ENCODE results near the gene LMO1.

Gene LMO1

DNA sequence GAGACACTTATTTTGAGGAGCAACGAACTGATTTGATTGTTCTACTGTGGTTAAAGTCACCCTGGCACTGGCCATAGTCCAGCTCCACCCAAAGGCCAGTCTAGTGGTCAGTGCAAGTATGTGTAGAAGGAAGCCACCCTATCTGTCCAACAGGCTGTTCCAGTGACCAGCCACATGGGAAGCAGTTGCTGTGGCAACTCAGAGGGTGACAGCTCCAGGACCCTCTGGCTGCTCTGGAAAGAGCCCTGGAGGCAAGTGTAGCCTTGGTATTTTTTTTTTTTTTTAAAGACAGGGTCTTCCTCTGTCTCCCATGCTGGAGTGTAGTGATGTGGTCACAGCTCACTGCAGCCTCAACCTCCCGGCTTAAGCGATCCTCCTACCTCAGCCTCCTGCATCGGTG is 27.8 kb downstream of the LMO1 start:
- ATAC-seq: no peak
- TF ChIP-seq ISL1 (CRISPR knock-in tag; IDR thresholded peaks at IDR 0.05) (no peak), BACH2 (CRISPR knock-in tag; IDR thresholded peaks at IDR 0.05; ENCODE audit: borderline replicate concordance) (no peak), RARB (CRISPR knock-in tag; IDR thresholded peaks at IDR 0.05) (no peak), ZC3H10 (CRISPR knock-in tag; IDR thresholded peaks at IDR 0.05) (no peak), OSR1 (CRISPR knock-in tag; IDR thresholded peaks at IDR 0.05) (no peak), SNAI2 (CRISPR knock-in tag; IDR thresholded peaks at IDR 0.05) (no peak), ARNTL (CRISPR knock-in tag; IDR thresholded peaks at IDR 0.05; ENCODE audit: borderline replicate concordance, low read depth) (no peak), ZFP3 (CRISPR knock-in tag; IDR thresholded peaks at IDR 0.05) (no peak), PPARA (CRISPR knock-in tag; IDR thresholded peaks at IDR 0.05; ENCODE audit: borderline replicate concordance) (no peak), CSDC2 (CRISPR knock-in tag; IDR thresholded peaks at IDR 0.05) (no peak), ZNF8 (CRISPR knock-in tag; IDR thresholded peaks at IDR 0.05) (no peak), GLIS3 (CRISPR knock-in tag; IDR thresholded peaks at IDR 0.05) (no peak), TCF4 (CRISPR knock-in tag; IDR thresholded peaks at IDR 0.05; ENCODE audit: borderline replicate concordance) (no peak), ESRRG (CRISPR knock-in tag; IDR thresholded peaks at IDR 0.05) (no peak), ZNF70 (CRISPR knock-in tag; IDR thresholded peaks at IDR 0.05) (no peak)
- TF ChIP-seq, protein P1, sequence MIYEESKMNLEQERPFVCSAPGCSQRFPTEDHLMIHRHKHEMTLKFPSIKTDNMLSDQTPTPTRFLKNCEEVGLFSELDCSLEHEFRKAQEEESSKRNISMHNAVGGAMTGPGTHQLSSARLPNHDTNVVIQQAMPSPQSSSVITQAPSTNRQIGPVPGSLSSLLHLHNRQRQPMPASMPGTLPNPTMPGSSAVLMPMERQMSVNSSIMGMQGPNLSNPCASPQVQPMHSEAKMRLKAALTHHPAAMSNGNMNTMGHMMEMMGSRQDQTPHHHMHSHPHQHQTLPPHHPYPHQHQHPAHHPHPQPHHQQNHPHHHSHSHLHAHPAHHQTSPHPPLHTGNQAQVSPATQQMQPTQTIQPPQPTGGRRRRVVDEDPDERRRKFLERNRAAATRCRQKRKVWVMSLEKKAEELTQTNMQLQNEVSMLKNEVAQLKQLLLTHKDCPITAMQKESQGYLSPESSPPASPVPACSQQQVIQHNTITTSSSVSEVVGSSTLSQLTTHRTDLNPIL (CRISPR knock-in tag; IDR thresholded peaks at IDR 0.05; ENCODE audit: low read depth): no peak
- TF ChIP-seq, protein P2, sequence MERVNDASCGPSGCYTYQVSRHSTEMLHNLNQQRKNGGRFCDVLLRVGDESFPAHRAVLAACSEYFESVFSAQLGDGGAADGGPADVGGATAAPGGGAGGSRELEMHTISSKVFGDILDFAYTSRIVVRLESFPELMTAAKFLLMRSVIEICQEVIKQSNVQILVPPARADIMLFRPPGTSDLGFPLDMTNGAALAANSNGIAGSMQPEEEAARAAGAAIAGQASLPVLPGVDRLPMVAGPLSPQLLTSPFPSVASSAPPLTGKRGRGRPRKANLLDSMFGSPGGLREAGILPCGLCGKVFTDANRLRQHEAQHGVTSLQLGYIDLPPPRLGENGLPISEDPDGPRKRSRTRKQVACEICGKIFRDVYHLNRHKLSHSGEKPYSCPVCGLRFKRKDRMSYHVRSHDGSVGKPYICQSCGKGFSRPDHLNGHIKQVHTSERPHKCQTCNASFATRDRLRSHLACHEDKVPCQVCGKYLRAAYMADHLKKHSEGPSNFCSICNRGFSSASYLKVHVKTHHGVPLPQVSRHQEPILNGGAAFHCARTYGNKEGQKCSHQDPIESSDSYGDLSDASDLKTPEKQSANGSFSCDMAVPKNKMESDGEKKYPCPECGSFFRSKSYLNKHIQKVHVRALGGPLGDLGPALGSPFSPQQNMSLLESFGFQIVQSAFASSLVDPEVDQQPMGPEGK (CRISPR knock-in tag; IDR thresholded peaks at IDR 0.05; ENCODE audit: borderline replicate concordance): no peak
- TF ChIP-seq, protein P3, sequence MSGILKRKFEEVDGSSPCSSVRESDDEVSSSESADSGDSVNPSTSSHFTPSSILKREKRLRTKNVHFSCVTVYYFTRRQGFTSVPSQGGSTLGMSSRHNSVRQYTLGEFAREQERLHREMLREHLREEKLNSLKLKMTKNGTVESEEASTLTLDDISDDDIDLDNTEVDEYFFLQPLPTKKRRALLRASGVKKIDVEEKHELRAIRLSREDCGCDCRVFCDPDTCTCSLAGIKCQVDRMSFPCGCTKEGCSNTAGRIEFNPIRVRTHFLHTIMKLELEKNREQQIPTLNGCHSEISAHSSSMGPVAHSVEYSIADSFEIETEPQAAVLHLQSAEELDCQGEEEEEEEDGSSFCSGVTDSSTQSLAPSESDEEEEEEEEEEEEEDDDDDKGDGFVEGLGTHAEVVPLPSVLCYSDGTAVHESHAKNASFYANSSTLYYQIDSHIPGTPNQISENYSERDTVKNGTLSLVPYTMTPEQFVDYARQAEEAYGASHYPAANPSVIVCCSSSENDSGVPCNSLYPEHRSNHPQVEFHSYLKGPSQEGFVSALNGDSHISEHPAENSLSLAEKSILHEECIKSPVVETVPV (CRISPR knock-in tag; IDR thresholded peaks at IDR 0.05): no peak
- TF ChIP-seq, protein P4, sequence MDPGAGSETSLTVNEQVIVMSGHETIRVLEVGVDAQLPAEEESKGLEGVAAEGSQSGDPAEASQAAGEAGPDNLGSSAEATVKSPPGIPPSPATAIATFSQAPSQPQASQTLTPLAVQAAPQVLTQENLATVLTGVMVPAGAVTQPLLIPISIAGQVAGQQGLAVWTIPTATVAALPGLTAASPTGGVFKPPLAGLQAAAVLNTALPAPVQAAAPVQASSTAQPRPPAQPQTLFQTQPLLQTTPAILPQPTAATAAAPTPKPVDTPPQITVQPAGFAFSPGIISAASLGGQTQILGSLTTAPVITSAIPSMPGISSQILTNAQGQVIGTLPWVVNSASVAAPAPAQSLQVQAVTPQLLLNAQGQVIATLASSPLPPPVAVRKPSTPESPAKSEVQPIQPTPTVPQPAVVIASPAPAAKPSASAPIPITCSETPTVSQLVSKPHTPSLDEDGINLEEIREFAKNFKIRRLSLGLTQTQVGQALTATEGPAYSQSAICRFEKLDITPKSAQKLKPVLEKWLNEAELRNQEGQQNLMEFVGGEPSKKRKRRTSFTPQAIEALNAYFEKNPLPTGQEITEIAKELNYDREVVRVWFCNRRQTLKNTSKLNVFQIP (CRISPR knock-in tag; IDR thresholded peaks at IDR 0.05; ENCODE audit: borderline replicate concordance, low read depth): no peak
- TF ChIP-seq, protein P5, sequence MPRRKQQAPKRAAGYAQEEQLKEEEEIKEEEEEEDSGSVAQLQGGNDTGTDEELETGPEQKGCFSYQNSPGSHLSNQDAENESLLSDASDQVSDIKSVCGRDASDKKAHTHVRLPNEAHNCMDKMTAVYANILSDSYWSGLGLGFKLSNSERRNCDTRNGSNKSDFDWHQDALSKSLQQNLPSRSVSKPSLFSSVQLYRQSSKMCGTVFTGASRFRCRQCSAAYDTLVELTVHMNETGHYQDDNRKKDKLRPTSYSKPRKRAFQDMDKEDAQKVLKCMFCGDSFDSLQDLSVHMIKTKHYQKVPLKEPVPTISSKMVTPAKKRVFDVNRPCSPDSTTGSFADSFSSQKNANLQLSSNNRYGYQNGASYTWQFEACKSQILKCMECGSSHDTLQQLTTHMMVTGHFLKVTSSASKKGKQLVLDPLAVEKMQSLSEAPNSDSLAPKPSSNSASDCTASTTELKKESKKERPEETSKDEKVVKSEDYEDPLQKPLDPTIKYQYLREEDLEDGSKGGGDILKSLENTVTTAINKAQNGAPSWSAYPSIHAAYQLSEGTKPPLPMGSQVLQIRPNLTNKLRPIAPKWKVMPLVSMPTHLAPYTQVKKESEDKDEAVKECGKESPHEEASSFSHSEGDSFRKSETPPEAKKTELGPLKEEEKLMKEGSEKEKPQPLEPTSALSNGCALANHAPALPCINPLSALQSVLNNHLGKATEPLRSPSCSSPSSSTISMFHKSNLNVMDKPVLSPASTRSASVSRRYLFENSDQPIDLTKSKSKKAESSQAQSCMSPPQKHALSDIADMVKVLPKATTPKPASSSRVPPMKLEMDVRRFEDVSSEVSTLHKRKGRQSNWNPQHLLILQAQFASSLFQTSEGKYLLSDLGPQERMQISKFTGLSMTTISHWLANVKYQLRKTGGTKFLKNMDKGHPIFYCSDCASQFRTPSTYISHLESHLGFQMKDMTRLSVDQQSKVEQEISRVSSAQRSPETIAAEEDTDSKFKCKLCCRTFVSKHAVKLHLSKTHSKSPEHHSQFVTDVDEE (CRISPR knock-in tag; IDR thresholded peaks at IDR 0.05): no peak

DNA sequence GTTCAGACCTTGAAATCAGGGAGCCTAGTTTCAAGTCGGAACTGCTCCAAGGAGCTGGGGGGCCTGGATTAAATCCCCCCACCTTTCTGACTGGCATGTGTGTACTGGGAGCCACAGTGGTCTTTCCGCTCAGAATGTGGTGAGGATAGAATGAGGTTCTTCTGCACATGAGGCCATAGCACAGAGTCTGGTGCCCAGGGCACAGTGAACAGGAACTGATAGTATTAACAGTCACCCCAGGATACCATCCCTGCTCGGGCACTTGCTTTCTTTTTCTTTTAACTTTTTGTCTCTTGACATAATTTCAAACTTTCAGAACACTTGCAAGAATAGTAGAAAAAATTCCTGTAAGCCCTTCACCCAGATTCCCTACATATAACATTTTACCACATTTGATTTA is 28.8 kb downstream of the LMO1 start:
- ATAC-seq: no peak
- TF ChIP-seq BACH2 (CRISPR knock-in tag; IDR thresholded peaks at IDR 0.05; ENCODE audit: borderline replicate concordance): no peak
- no peak for TF ChIP-seq ESRRG (CRISPR knock-in tag; IDR thresholded peaks at IDR 0.05)
- no peak for TF ChIP-seq OSR1 (CRISPR knock-in tag; IDR thresholded peaks at IDR 0.05)
- TF ChIP-seq, protein P2 (CRISPR knock-in tag; IDR thresholded peaks at IDR 0.05; ENCODE audit: borderline replicate concordance): no peak
- TF ChIP-seq ZNF565 (CRISPR knock-in tag; conservative IDR thresholded peaks at IDR 0.05; ENCODE audit: low read depth): no peak
- TF ChIP-seq, protein P5 (CRISPR knock-in tag; IDR thresholded peaks at IDR 0.05): no peak
- TF ChIP-seq, protein P4 (CRISPR knock-in tag; IDR thresholded peaks at IDR 0.05; ENCODE audit: borderline replicate concordance, low read depth): no peak
- no peak for TF ChIP-seq ZNF8 (CRISPR knock-in tag; IDR thresholded peaks at IDR 0.05)
- no peak for TF ChIP-seq TCF4 (CRISPR knock-in tag; IDR thresholded peaks at IDR 0.05; ENCODE audit: borderline replicate concordance)
- TF ChIP-seq CSDC2 (CRISPR knock-in tag; IDR thresholded peaks at IDR 0.05): no peak

Measured in SK-N-SH treated with all-trans-retinoic acid at 6 μM for 48 hours (cell line).